NCI-H1105 treated with DMSO at 0.1 percent for 48 hours (cell line): ENCODE results near the gene CLASRP.

Experiments
- DNase-seq: peaks from one replicate; lab custom pipeline; 2025; lab: John Stamatoyannopoulos, UW

CLASRP gene

GRCh38 chr19:45061965-45062364 is 23.1 kb downstream of the CLASRP start:
- no peak for DNase-seq

DNA sequence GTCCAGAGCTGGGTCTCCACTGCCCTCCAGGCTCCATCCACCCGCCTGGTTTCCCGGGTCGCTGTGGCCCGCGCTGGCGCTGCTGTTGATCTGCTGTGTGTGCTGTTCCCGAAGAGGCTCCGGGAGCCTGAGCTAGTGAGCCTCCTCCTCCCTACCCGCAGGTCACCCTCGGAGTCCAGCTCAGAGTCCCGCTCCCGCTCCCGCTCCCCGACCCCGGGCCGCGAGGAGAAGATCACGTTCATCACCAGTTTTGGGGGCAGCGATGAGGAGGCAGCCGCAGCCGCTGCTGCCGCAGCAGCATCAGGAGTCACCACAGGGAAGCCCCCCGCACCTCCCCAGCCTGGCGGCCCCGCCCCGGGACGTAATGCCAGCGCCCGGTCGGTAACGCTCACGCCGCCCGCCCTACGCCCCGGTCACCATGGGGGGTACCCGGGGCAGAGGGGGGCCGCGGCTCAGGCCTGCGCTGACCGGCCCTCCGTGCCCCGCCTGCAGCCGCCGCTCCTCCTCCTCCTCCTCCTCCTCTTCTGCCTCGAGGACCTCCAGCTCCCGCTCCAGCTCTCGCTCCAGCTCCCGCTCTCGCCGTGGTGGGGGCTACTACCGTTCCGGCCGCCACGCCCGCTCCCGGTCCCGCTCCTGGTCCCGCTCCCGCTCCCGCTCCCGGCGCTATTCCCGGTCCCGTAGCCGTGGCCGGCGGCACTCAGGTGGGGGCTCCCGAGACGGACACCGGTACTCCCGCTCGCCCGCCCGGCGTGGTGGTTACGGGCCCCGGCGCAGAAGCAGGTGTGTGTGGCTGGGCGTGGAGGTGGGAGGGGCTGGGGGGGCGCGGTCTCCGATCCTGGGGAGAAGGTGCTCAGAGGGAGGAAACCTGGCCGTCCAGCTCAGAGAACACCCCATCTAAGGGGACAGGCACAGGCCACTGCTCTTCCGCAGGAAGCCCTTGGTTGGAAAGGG is 25.3 kb downstream of the CLASRP start:
- DNase-seq = no peak

DNA sequence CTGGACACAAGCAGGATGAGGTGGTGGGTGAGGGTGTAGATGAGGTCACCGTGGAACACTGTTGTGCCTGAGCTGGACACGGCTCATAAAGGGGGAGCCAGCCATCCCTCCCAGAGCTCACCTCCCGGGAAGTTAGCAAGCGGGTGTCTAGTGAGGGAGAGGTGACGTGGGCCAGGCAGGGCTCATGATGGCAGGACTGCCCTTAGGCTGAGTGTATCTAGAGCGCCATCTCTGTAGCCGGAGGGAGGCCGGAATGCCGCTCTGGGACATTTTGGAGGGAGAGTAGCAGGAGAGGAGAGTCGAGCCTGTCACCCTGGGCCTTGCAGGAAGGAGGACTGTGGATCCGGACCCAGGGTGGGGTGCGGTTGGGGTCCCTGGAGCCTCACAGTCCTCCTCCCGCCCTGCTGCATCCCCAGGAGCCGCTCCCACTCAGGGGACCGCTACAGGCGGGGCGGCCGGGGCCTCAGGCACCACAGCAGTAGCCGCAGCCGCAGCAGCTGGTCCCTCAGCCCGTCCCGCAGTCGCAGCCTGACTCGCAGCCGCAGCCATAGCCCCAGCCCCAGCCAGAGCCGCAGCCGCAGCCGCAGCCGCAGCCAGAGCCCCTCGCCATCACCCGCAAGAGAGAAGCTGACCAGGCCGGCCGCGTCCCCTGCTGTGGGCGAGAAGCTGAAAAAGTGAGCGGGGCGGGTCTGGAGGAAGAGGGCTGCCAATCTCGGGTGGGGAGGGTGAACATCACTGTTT is 28.2 kb downstream of the CLASRP start:
- DNase-seq = no peak

DNA sequence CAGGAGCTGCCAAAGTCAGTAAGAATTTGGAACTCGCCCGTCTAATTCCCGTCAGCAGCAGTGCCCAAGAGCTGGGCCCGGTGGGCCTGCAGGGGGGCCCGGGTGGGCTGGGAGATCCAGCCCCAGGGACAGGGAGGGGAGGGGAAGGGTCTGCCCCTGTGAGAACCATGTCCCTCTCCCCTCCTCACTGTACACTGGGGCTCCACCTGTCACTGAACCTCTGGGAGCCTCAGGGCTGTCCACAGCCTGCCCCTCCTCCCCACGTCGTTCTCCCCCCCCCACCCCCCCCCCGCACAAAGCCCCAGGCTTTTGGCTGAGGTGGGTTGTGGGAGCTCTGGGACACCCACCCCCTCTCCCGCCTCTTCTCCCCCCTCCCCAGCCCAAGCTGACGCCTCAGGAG is 29.2 kb downstream of the CLASRP start:
- no peak for DNase-seq

DNA sequence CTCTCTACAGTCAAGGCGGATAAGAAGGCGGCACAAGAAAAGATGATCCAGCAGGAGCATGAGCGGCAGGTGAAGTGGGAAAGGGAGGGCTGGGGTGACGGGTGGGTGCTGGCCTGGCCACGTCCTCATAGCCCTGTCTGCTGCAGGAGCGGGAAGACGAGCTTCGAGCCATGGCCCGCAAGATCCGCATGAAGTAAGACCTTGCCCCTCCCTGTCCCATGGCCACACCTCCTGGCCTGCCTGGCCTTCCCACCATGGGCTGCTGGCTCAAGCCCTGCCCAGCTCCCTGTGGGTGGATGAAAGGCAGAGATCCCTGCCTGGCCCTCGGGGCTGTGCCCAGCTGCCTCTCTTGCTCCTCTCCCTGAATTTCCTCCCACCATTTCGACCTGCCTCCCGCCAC is 30.2 kb downstream of the CLASRP start:
- DNase-seq = no peak

DNA sequence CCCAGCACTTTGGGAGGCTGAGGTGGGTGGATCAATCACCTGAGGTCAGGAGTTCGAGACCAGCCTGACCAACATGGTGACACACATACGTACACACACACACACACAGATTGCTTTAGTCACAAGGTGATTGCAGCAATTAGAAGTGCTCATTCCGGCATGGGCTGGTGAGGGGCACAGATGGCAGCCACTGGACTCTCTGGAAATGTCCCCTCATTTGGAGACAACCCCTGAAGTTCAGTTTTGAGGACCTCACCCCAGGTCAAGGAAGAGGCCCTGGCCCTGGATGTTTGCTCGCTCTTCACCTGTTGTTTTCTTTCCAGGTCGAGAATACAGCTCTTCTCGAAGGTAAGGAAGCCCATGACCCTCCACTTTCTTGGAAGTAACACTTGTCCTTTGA is 31.4 kb downstream of the CLASRP start:
- no peak for DNase-seq

GRCh38 chr19:45070861-45071544 is 32.2 kb downstream of the CLASRP start:
- no peak for DNase-seq

DNA sequence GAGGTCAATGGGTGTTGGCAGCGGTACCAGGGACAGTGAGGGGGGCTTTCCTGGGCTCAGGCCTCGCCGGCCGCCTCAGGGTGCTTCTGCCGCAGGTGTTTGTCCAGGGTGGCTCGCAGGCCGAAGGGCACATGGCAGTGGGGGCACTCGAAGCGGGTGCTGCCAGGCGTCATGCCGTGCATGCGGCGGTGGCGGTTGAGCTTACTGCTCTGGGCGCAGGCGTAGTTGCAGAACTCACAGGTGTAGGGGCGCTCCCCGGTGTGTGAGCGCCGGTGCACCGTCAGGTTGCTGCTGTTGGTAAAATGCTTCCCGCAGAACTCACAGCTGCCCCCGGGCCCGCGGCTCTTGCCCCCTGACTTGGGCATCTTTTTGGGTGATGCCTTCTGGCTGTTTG is 32.7 kb downstream of the CLASRP start:
- no peak for DNase-seq

DNA sequence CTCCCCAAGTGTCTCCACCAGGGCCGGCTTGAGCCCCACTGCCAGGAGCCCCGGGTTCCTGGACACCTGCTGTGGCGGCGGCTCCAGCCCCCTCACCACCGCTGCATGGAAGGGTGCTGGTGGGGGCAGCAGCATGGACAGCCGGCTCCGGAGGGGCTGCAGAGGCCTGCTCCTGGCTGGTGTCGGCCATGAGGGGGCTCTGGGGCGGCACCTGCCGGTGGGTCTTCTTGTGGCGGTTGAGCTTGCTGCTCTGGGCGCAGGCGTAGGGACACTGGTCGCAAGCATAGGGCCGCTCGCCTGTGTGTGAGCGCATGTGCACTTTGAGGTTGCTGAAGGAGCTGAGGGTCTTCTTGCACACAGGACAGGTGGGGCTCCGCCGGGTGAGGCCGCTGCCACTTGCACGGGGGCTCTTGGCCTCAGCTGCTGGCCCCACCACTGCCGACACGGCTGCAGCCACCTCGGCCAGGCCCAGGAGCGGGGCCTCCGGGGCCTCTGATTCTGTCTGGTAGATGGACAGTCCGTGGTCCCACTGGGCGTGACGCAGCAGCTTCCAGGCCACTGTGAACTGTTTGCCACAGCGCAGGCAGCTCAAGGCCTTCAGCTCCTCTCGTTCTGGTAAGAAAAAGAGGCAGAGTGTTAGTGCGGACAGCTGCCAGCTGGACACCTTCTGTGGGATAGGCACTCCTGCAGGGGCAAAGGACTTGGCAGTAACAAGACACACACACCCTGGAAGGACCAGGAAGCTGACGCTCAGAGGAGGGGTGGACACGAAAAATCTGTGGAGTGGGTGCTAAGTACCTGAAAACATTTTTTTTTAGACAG is 33.3 kb downstream of the CLASRP start:
- DNase-seq = no peak

DNA sequence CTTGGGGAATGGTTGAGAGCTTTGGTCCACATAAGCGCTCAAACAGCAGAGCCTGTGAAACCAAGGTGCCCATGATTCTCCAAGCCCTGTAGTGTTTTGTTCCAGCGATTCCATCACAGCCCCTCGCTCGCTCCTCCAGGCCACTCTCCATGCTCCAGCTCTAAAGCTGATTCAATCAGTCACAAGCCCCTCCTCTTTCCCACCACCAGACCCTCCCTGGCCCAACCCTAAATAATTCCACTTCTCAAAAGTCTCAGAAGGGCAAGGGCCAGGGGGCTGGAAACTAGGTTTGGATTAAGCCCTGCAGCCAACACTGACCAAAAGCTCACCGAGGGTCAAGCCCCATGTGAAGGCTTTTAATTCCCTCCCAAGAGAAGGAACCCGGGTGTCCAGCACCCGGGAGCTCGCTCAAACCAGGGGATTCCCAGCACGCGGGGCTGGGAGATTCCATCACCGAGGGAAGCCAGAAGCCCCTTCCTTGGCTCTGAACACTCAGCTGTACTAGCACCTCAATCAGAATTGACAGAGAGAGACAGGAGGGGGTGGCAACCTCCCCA is 36.0 kb downstream of the CLASRP start:
- DNase-seq = no peak

- peak; percentile 25 for DNase-seq
These were observed 36.6 kb downstream of the CLASRP start for GRCh38 chr19:45075301-45076028.

DNA sequence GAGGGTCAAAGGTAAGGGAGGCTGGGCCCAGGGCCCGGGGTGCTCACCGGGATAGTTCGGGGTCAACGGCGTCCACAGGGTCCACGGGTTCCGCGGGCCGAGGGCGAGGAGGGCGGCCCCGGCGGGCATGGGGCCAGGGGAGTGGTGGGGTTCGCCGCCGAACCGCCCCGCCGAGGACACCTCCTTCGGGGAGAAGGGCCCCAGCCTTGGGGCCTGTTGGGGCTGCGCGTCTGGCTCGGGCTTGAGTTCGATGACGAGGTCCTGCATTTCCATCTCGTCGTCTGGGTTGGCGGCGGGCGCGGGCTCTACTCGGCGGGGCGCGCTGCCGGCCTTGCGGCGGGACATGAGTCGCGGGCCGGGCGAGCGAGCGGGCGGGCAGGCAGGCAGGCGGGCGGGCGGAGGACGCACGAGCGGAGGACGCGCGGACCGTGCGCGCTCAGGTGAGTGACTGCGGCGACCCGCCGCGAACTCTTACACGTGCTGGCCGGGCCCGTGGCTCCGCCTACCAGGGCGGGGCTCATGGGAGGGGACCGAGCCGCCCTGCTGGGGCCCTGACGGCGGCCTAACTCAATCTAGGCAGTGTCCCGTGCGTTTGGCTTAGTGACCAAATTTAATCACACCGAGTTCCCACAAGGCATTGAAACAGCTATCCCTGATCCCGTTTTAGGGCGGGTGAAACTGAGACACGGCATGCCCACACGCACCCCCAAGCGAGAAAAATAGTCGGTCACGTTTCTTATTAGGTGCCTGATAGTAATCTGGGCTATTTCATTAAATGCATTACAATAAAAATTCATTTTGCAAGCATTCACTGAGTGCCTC is 37.4 kb downstream of the CLASRP start, which contains the start of gene ZNF296:
Gene ZNF296, minus strand, starts transcription at position 450 of the 822 bp plus-strand sequence. Its CDS starts 105 bp downstream, at position 345.
- DNase-seq = peak; percentile 68

DNA sequence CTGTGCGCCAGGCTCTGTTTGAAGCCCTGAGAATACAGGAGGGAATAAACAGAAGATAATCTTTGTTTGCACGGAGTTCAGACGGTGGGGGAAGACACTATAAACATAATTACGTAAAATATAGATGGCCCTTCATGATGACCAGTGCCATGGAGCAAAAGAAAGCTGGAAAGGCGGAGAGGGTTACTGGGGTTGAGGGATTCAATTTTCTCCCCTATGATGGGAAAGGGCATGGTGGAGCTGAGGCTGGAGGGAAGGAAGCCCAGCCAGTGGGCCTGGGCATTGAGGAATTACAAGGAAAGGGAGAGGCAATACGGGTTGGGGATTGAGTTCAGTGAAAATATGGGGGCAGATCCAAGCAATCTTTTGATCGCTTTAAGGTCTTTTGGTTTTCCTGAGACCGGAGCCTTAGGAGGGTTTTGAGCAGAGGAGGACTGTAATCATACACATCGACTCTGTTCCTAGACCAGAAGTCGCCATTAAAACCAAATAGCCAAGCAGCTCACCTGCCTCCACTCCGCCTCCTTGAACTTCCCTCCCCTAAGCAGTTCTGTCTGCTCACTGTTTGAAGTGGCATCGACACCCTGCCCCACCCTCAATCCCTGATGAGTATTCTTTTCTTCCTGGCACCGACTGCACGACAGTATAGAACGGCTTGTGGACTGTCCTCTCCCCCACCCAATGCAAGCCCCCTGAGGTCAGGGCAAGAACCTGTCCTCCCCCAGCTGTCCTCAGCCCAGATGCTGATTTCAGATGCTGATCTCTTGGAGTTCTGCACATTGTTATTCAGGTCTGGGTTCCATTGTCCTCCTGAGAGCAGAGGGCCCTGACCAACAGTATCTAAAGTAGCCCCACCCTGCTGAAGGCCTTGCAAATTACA is 38.2 kb downstream of the CLASRP start:
- no peak for DNase-seq

DNA sequence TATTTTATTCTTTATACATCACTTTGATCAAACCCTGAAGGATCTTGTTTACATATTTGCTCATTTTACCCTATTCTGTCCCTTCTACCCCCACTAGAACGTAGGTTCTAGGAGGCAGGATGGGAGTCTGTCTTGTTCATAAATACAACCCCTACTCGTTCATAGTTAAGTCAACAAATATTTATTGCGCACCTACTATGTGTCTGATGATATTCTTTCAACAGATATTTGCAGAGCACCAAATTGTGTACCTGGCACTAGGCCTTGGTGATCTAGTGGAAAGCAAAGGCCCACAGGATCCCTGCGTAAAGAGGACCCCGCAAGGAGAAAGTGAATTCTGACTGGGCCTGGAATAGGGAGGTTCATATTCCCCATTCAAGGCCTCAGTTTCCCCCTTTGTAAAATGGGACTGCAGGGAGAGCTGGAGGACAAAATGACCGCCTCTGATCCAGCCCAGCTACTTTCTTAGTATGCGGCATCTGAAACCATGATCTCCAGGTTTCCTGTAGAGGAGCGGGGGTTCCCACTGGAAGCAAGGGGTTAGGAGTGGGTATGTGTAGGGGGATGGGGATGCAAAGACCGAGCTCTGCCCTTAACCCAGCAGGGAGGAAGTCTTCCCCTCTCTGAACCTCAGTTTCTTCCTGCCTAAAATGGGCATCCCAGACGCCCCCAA is 39.7 kb downstream of the CLASRP start:
- DNase-seq = no peak

DNA sequence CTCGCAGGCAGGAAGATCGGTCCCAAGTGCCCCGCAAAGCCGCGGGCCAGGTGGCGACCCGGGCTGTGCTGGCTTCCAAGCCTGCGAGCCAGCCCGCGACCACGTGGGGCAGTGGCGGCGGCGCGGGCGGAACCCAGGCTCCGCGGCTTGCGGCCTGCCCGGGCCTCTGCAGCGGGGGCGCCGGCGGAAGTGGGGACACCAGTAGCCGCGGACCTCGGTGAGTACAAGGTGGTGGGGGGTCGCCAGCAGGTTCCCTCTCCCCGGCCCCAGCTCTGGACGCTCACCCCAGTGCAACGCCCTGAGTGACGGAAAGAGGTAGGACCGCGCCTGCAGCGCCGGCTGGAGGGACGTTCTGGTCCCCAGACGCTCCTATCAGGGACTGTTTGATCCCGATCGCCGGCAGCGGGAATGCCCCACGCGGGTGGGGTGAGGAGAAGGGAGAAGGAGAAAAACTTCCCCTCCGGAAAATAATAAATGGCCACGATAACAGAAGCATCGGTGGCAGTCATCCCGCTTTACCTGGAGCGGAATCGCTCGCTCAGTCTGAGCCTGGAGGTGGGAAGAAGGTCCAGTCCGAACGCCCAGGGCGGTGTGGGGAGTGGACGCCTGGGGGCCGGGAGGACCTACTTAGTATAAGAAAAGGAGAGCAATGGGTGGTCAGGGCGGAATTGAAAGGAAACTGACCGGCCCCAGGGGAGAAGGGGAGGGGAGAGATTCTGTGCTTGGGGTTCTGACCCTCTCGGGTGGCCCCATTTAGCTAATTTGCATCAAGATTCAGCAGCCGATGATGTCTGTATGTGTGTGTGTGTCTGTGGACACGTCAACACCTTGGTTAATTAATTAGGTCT is 40.4 kb downstream of the CLASRP start, which contains the start of gene GEMIN7:
Gene GEMIN7, plus strand, starts transcription at position 198 of the 848 bp plus-strand sequence. CDS start 10,855 bp downstream, outside the sequence.
- peak; percentile 63 for DNase-seq

- no peak for DNase-seq
These were observed 41.1 kb downstream of the CLASRP start for GRCh38 chr19:45079911-45080370.

GRCh38 chr19:45082170-45082569 is 43.3 kb downstream of the CLASRP start:
- DNase-seq = no peak
